Glomerular visceral epithelial cell (primary cell): Measurements from ENCODE around the gene MAP2K7.

Experiments used
- DNase-seq: peaks from one replicate; pipeline ENCODE4 v3.0.0-alpha.2; 2016; ENCODE audit errors: extremely low spot score

The MAP2K7 gene

GRCh38 chr19:7883105-7883504, 20.6 kb upstream of the MAP2K7 start:
- DNase-seq = no peak

- no peak for DNase-seq
Observed at GRCh38 chr19:7883796-7884570, 19.7 kb upstream of the MAP2K7 start.

GRCh38 chr19:7885818-7886217, 17.9 kb upstream of the MAP2K7 start:
- DNase-seq = no peak

GRCh38 chr19:7887408-7888144, 16.1 kb upstream of the MAP2K7 start:
- no peak for DNase-seq

GRCh38 chr19:7888145-7888825, 15.4 kb upstream of the MAP2K7 start, which contains the start of gene LRRC8E:
TSS of gene LRRC8E (plus strand) at chr19:7888510. CDS start at chr19:7895604, 7,094 bp downstream.
- DNase-seq = peak; percentile 86

GRCh38 chr19:7888826-7889217, 14.9 kb upstream of the MAP2K7 start:
- no peak for DNase-seq

- DNase-seq = peak; percentile 81
Observed at GRCh38 chr19:7893362-7894101, 10.1 kb upstream of the MAP2K7 start.

GRCh38 chr19:7894612-7895309, 8.9 kb upstream of the MAP2K7 start:
- no peak for DNase-seq

- no peak for DNase-seq
Observed at GRCh38 chr19:7895565-7895964, 8.1 kb upstream of the MAP2K7 start.

- no peak for DNase-seq
Observed at GRCh38 chr19:7897292-7897691, 6.4 kb upstream of the MAP2K7 start.

GRCh38 chr19:7898967-7899366, 4.7 kb upstream of the MAP2K7 start:
- DNase-seq = no peak

GRCh38 chr19:7899751-7900378, 3.8 kb upstream of the MAP2K7 start:
- DNase-seq = no peak

GRCh38 chr19:7900401-7900870, 3.2 kb upstream of the MAP2K7 start:
- DNase-seq = no peak

GRCh38 chr19:7900931-7901330, 2.7 kb upstream of the MAP2K7 start:
- DNase-seq = peak; percentile 35

GRCh38 chr19:7901337-7901736, 2.3 kb upstream of the MAP2K7 start:
- no peak for DNase-seq

- DNase-seq = no peak
Observed at GRCh38 chr19:7902796-7903243, 857 bp upstream of the MAP2K7 start.

GRCh38 chr19:7904074-7905020, 670 bp downstream of the MAP2K7 start:
- DNase-seq = no peak

- DNase-seq = no peak
Observed at GRCh38 chr19:7905268-7905667, 1.6 kb downstream of the MAP2K7 start.

- no peak for DNase-seq
Observed at GRCh38 chr19:7905859-7906258, 2.2 kb downstream of the MAP2K7 start.
